HEK293 (cell line): ENCODE measurements around the gene DDX43.

Source experiments
- GLIS1 ChIP-seq: fragments of 450-650 bp; formaldehyde crosslinking; IDR thresholded peaks from 2 replicates; pipeline ENCODE4 v1.5.1; 2016; ENCODE audit warnings: missing biosample characterization, missing genetic modification characterization
- KLF8 ChIP-seq: fragments of 450-650 bp; formaldehyde crosslinking; IDR thresholded peaks from 2 replicates; pipeline ENCODE4 v1.5.1; 2016; ENCODE audit warnings: missing biosample characterization, missing genetic modification characterization
- RBAK ChIP-seq: fragments of 450-650 bp; formaldehyde crosslinking; IDR thresholded peaks from 2 replicates; pipeline ENCODE4 v1.5.1; 2016; ENCODE audit warnings: missing biosample characterization, missing genetic modification characterization
- YY1 ChIP-seq: fragments of 450-650 bp; formaldehyde crosslinking; IDR thresholded peaks from 2 replicates; pipeline ENCODE4 v1.5.1; 2018; ENCODE audit warnings: missing biosample characterization, missing genetic modification characterization
- ZBTB20 ChIP-seq: fragments of 450-650 bp; formaldehyde crosslinking; IDR thresholded peaks from 2 replicates; pipeline ENCODE4 v1.5.1; 2016; ENCODE audit warnings: missing biosample characterization, missing genetic modification characterization
- ZBTB8A ChIP-seq: fragments of 450-650 bp; formaldehyde crosslinking; IDR thresholded peaks from 2 replicates; pipeline ENCODE4 v1.5.1; 2016; ENCODE audit warnings: missing biosample characterization, missing genetic modification characterization
- ZNF2 ChIP-seq: fragments of 450-650 bp; formaldehyde crosslinking; IDR thresholded peaks from 2 replicates; pipeline ENCODE4 v1.5.1; 2016; ENCODE audit warnings: missing biosample characterization, missing genetic modification characterization
- ZNF202 ChIP-seq: fragments of 450-650 bp; formaldehyde crosslinking; IDR thresholded peaks from 2 replicates; pipeline ENCODE4 v1.5.1; 2016; ENCODE audit warnings: missing biosample characterization, missing genetic modification characterization, borderline replicate concordance
- ZNF26 ChIP-seq: fragments of 450-650 bp; formaldehyde crosslinking; IDR thresholded peaks from 2 replicates; pipeline ENCODE4 v1.5.1; 2016; ENCODE audit warnings: missing biosample characterization, missing genetic modification characterization
- ZNF350 ChIP-seq: fragments of 450-650 bp; formaldehyde crosslinking; IDR thresholded peaks from 2 replicates; pipeline ENCODE4 v1.5.0; 2017; ENCODE audit warnings: missing biosample characterization, mild to moderate bottlenecking, missing genetic modification characterization
- ZNF394 ChIP-seq: fragments of 450-650 bp; formaldehyde crosslinking; IDR thresholded peaks from 2 replicates; pipeline ENCODE4 v1.5.1; 2016; ENCODE audit warnings: missing biosample characterization, missing genetic modification characterization, mild to moderate bottlenecking, moderate library complexity, borderline replicate concordance
- ZNF404 ChIP-seq: fragments of 450-650 bp; formaldehyde crosslinking; IDR thresholded peaks from 2 replicates; pipeline ENCODE4 v1.5.1; 2017; ENCODE audit warnings: missing biosample characterization, missing genetic modification characterization
- ZNF426 ChIP-seq: fragments of 450-650 bp; formaldehyde crosslinking; IDR thresholded peaks from 2 replicates; pipeline ENCODE4 v1.5.1; 2017; ENCODE audit warnings: missing biosample characterization, missing genetic modification characterization, mild to moderate bottlenecking, inconsistent platforms, moderate library complexity
- ZNF449 ChIP-seq: fragments of 450-650 bp; formaldehyde crosslinking; IDR thresholded peaks from 2 replicates; pipeline ENCODE4 v1.5.1; 2017; ENCODE audit warnings: missing biosample characterization, mild to moderate bottlenecking, missing genetic modification characterization, moderate library complexity
- ZNF518A ChIP-seq: fragments of 450-650 bp; formaldehyde crosslinking; conservative IDR thresholded peaks from 2 replicates; pipeline ENCODE4 v1.5.1; 2016; ENCODE audit warnings: low read depth, missing biosample characterization, missing genetic modification characterization
- ZNF596 ChIP-seq: fragments of 450-650 bp; IDR thresholded peaks from 2 replicates; pipeline ENCODE4 v1.5.0; 2018; ENCODE audit warnings: missing biosample characterization, mild to moderate bottlenecking, missing genetic modification characterization, moderate library complexity
- ZNF654 ChIP-seq: fragments of 450-650 bp; formaldehyde crosslinking; IDR thresholded peaks from 2 replicates; pipeline ENCODE4 v1.5.1; 2016; ENCODE audit warnings: low read depth, missing biosample characterization, missing genetic modification characterization
- ZNF660 ChIP-seq: fragments of 450-650 bp; IDR thresholded peaks from 2 replicates; pipeline ENCODE4 v1.5.1; 2018; ENCODE audit warnings: missing biosample characterization, mild to moderate bottlenecking, missing genetic modification characterization
- ZNF670 ChIP-seq: fragments of 450-650 bp; formaldehyde crosslinking; IDR thresholded peaks from 2 replicates; pipeline ENCODE4 v1.5.1; 2016; ENCODE audit warnings: missing biosample characterization, missing genetic modification characterization, low read depth
- ZNF776 ChIP-seq: fragments of 450-650 bp; formaldehyde crosslinking; IDR thresholded peaks from 2 replicates; pipeline ENCODE4 v1.5.0; 2017; ENCODE audit warnings: missing biosample characterization, missing genetic modification characterization, borderline replicate concordance
- ZNF777 ChIP-seq: fragments of 450-650 bp; formaldehyde crosslinking; IDR thresholded peaks from 2 replicates; pipeline ENCODE4 v1.5.1; 2017; ENCODE audit warnings: missing biosample characterization, missing genetic modification characterization, borderline replicate concordance
- ZNF791 ChIP-seq: fragments of 450-650 bp; formaldehyde crosslinking; IDR thresholded peaks from 2 replicates; pipeline ENCODE4 v1.5.1; 2016; ENCODE audit warnings: missing biosample characterization, missing genetic modification characterization
- ZSCAN4 ChIP-seq: fragments of 450-650 bp; formaldehyde crosslinking; IDR thresholded peaks from 2 replicates; pipeline ENCODE4 v1.5.1; 2017; ENCODE audit warnings: missing biosample characterization, missing genetic modification characterization

DDX43 gene

GRCh38 chr6:73461537-73462350 lies 67.1 kb downstream of the DDX43 start, which contains the start of gene MTO1 (continued):
- TF ChIP-seq YY1 (tag by site-specific recombination), result peak; percentile 89
- no peak for TF ChIP-seq ZNF670 (tag by site-specific recombination)
- peak; percentile 97 for TF ChIP-seq ZBTB8A (tag by site-specific recombination)
- TF ChIP-seq KLF8, result no peak
- peak; percentile 100 for TF ChIP-seq ZNF394 (tag by site-specific recombination)
- peak; percentile 96 for TF ChIP-seq ZNF777 (tag by site-specific recombination)
- TF ChIP-seq ZNF654 (tag by site-specific recombination), result peak; percentile 83
- peak; percentile 95 for TF ChIP-seq ZBTB20 (tag by site-specific recombination)
- no peak for TF ChIP-seq ZNF596 (tag by site-specific recombination)
- peak; percentile 69 for TF ChIP-seq ZNF2 (tag by site-specific recombination)
- no peak for TF ChIP-seq ZNF776 (tag by site-specific recombination)
- TF ChIP-seq ZNF426, result peak; percentile 100
- TF ChIP-seq ZNF350 (tag by site-specific recombination), result no peak
- TF ChIP-seq ZNF791 (tag by site-specific recombination), result peak; percentile 82
- peak; percentile 69; the same call in 1 of the 2 replicates for TF ChIP-seq RBAK (tag by site-specific recombination)
- TF ChIP-seq ZNF202 (tag by site-specific recombination), result peak; percentile 95; the same call in 1 of the 2 replicates
- peak; percentile 61; the same call in 1 of the 2 replicates for TF ChIP-seq ZNF660
- no peak for TF ChIP-seq ZNF449 (tag by site-specific recombination)
- peak; percentile 19; the same call in 1 of the 2 replicates for TF ChIP-seq ZSCAN4 (tag by site-specific recombination)
- TF ChIP-seq ZNF518A (tag by site-specific recombination), result peak; percentile 100
- TF ChIP-seq ZNF26 (tag by site-specific recombination), result no peak
- no peak for TF ChIP-seq GLIS1
- peak; percentile 97 for TF ChIP-seq ZNF404 (tag by site-specific recombination)
